ENCODE results near the gene MAMLD1.

Gene MAMLD1

GRCh38 chrX:150537851-150538250 lies 174.7 kb downstream of the MAMLD1 start:
- no peak for DNase-seq

DNA sequence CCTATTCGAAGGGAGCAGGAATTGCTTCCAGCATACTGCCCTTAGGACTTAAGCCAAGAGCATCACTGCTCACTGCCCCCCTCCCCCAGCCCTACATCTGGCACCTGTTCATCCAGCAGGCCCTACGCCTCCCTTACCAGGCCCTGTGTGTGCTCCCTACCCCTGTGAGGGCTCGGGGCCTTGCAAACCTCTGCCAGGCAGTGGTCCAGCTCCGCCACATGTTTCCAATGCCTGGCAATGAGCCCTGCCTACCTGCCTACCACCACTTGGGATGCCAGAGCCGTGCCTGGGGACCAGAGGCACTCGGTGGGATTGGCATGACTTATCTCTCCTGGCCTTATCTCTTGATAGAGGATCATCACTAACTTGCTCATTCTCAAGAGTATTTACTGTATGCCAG lies 177.8 kb downstream of the MAMLD1 start:
- DNase-seq, result no peak

DNA sequence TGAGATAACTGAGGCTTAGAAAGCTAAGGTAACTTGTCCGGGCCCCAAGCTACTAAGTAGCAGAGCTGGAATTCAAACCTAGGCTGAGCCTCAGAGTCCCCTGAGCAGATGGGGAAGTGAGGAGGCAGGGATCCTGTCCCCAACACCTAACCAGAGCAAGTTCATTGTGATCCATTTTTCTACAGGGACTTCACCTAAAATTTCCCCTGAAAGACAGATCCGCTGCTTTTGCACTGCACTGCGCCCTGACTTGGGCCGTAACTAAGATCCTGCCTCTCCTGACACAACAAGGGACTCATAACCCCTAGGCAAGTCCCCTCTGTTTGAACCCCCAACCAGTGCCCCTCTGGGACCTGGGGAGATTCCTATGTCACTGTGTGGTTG lies 179.7 kb downstream of the MAMLD1 start:
- DNase-seq, result no peak

- DNase-seq, result no peak
Measured at GRCh38 chrX:150543230-150544155, 180.4 kb downstream of the MAMLD1 start.

- no peak for DNase-seq
Measured at GRCh38 chrX:150544222-150544787, 181.2 kb downstream of the MAMLD1 start.

DNA sequence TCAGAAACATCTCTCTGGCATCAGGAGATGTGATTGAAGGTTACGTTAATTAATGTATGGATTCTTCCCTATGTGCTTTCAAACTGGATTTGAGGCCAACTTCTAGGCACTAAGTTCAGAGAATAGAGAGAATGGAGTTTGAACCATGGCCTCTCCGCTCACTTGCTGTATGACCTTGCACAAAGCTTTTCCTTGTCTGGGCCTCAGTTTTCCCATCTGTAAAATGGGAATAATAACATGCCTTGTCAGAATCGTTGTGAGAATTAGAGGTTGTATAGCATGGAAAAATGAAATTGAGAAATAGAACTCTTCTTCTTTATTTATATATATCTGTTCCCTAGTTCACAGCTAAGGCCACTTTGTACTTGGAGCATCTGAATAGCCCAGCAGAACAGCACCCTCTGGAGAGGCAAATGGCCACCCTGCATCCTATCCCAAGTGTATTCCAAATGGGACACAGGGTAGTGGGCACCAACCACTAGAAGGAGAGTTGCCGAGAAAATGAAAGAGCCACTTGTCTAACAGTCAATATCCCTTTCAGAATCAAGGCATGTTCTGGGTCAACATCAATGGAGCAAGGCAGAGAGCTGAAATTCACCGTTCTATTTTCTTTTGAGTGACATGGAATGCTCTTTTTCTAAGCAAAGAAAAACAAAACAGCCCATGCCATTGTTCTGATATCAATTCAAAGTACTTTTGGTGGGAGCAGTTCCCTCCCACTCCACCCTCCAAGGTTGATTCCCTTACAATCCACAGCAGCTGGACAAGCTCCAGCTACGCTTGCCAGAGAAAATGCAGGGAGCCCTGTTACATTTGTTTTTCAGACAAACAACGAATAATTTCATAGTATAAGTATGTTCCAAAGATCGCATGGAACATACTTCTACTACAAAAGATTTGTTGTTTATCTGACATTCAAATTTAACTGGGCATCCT lies 182.0 kb downstream of the MAMLD1 start:
- no peak for DNase-seq

- no peak for DNase-seq
Measured at GRCh38 chrX:150546711-150547153, 183.6 kb downstream of the MAMLD1 start.

GRCh38 chrX:150547375-150548115 lies 184.4 kb downstream of the MAMLD1 start:
- no peak for DNase-seq

DNA sequence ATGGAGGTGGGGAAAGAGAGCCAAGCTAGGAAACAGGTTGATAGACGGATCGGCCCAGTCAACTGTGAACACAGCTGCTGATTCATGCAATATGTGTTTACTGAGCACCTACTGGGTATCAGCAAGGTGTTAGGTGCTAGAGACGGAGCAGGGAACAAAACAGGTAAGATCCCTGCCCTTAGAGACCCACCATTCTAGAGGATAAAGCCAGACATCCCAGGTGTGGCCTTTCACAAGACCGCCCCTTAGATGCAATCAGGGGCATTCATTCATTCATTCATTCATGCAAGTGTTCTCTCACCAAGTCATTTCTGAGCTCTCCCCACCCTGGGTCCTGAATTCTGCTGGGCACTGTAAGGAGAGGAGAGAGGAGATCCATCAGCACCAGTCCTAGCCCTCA lies 185.1 kb downstream of the MAMLD1 start:
- DNase-seq, result no peak

GRCh38 chrX:150548684-150549083 lies 185.6 kb downstream of the MAMLD1 start:
- no peak for DNase-seq

GRCh38 chrX:150551963-150552362 lies 188.8 kb downstream of the MAMLD1 start:
- no peak for DNase-seq

GRCh38 chrX:150558424-150558823 lies 195.3 kb downstream of the MAMLD1 start:
- DNase-seq, result no peak

All from stimulated activated naive CD4-positive, alpha-beta T cell treated with Interleukin-2 at 50 U/mL for 16 hours (primary cell).